SH-SY5Y (cell line): ENCODE results near the gene APBA1.

Experiments
- GATA2 ChIP-seq: IDR thresholded peaks from 2 replicates; pipeline ENCODE4 v1.6.1; 2011; ENCODE audit warnings: mild to moderate bottlenecking, low read depth, low read length
- GATA3 ChIP-seq: IDR thresholded peaks from 2 replicates; pipeline ENCODE4 v1.6.1; 2011; ENCODE audit warnings: low read depth, mild to moderate bottlenecking, low read length, moderate library complexity

DNA sequence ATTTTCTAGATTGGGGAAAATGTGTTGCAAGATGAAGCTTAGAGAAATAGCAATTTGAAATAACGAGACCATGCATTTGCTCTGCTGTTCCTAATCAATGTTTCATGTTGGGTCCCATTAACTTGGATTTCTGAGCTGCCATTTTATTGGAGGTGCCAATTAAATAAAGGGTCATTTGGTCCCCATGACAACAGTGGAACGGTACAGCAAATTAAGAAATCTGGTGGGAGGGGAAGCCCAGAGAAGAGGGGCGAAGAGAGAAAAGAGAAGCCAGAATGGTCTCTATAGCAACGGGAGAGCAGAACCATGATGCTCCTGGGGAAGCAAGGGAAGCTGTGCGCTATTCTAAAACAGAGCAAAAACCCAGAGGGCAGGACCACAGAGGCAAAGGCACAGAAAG lies 226.9 kb downstream of the APBA1 start:
- TF ChIP-seq GATA3: no peak
- TF ChIP-seq GATA2: no peak
